HG02678 (cell line): Measurements from ENCODE around the gene VAV2.
"Not testable (repeated sequence)": the region's sequence is repeated elsewhere in the genome, so short reads cannot be mapped to it uniquely, and the experiment has no call there.

Experiments used
- ATAC-seq: cut with Tn5 transposase; IDR thresholded peaks from one replicate; pipeline ENCODE4 v1.9.1; 2021; ENCODE audit warnings: mild to moderate bottlenecking, moderate library complexity; ENCODE audit not compliant: unreplicated experiment

VAV2 gene

DNA sequence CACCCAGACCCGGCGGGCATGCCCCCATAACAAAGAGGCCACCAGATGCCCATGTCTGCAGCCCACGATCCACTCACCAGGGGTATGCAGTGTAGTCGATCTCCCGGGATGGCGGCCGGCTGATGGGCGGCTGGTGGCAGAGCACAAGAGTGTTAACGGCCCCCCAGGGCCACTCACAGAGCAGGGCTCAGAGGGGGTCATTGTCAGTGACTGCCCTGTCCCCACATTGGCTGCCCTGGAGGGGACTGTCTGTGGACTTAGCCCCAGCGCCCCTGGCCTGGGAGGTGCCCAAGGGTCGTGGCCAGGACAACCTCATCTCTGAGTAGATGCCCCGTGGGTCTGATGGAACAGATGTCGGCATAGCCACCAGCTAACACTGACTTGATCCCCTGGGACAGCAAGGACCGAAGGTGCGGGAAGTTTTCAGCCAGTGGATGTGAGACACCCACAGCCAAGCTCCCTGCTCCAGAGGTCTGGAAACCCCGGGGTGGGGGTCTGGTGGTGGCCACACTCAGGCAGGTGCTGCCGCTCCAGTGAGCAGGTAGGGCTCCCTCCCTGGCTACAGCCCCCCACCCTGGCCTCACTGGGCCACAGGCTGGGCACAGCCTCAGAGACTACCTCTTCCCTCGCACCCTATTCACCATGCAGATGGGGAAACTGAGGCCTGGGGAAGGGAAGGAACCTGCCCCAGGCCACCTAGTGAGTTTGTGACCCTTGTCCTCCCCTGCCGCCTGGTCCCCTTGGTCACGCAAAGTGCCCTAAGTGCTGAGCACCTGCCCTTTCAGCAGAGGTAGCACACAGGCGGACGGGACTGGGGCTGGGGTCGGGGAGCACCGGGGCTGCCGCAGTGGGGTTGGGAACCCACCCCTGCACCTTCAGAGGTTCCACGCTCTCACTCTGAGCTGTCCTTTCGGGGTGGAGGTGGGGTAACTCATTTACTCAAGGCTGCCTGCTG, 215.9 kb downstream of the VAV2 start:
- no peak for ATAC-seq

DNA sequence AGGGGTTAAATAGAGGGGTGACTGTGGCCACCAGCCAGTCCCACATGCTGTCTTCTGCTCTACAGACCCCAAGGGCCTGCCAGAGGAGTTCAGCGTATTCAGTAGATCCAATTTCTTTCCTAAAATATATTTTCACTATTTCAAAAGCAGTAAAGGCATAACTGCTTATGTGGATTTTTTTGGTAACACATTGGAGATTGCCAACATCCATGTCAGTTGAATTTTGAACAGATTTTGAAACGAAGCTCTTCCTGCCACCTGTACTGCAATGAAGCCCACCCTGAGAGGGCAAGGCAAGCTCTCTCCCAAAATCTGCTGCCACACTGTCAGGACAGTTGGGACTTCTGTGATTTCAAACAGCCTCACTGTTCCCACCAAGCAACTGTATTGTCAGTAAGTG, 216.8 kb downstream of the VAV2 start:
- ATAC-seq = no peak

DNA sequence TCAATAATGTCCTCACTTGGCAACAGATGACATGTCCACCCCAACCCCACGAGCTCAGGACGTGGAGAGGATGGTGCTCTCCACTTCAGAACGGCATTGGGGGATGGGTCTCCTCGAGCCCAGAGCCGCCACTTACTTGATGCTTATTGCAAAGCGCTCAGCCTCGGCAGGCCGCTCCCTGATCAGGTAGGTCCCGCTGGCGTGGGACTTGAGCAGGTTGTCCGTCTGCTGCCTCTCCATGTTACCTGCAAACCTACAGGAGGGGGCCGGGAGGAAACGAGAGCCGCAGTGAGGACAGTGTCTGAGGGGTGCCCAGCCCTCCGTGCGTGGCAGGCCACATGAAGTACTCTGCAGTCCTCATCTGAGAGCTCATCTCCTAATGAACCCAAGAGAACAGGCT, 217.3 kb downstream of the VAV2 start:
- ATAC-seq = no peak

DNA sequence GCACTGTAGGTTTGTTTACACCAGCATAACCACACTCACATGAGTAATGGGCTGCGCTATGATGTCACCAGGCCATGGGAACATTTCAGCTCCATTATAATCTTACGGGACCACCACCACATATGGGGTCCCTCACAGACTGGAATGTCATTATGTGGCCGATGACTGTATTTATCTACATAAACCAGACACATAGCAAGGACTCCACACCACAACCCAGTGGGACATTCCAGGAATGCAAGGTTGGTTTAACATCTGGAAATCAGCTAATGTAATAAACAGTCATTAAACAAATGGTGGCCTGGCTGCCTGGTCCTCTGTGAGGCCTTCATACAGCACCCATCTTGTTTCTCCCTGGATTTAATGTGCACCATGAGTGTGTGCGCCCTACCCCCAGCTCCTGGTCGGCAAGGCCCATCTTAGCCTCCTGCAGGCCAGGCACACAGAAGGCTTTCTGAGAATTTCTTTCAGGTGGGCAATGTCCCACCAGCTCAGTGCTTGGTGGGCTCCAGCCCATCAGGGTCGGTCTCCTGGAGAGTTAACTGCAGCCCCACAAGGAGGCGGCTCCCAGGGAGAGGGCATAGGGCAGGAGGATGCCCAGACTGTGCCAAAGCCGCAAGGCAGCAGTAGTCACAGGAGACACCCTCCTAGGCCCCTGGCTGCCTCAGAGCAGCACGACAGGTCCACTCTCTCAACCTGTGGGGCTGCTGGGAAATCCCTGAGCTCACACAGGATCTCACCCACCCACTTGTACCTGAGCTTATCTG, 218.1 kb downstream of the VAV2 start:
- ATAC-seq = no peak

DNA sequence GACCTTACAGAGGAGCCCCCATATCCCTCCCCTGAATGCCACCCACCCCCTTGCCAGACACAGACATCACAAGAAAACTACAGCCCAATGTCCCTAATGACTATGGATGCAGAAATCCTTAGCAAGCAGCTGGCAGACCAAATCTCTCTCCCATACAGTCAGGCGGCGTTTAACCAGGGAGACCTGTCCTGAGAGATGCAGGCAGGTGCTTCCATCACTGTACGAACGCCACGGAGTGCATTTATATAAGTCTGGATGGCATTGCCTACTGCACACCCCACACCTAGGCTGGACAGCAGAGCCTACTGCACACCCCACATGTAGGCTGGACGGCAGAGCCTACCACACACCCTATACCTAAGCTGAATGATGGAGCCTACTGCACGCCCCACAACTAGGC, 219.5 kb downstream of the VAV2 start:
- no peak for ATAC-seq

DNA sequence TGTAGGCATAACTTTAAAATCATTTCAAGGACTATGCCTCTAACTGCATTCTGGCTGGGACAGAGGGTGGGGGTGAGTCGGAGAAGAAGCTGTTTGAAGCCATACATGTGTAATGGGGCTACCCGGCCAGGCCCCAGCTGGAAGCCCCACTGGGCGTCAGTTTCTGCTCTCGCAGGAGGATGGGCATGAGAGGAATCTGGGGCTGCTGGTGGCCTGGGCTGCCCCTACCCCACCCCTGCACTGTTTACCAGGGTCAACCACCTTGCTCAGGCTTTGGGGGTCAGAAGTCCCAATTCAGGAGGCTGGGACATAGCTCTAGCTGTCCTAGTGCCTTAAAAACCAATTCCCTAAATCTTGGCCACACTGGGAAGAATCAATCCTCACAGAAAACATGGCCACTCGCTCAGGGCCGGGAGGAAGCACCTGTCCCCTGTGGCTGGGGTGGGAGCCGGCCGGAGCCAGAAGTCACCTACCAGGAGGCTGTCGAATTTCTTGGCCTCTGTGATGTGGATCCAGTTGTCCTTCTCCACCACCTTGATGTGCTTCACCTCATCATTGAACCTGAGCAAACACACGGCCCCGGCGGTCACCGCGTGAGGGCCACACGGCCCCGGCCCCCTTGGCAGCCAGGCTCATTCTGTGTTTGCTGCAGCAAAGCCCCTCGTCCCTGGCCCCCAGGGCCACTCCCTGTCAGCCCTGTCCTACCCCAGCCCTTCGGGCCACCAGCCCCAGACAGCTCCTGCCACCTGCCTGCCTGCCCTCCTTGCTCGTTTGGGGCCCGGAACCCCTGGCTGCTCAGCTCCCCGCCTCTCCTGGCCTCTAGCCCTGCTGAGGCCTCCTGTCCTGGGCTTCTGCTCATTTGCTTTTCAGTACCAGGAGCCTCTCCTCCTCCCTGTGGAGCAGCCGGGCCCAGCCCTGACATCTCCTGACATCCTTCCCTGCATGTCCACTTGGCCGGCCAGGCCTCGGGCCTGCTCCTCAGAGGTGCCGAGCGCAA, 220.3 kb downstream of the VAV2 start:
- ATAC-seq = no peak

DNA sequence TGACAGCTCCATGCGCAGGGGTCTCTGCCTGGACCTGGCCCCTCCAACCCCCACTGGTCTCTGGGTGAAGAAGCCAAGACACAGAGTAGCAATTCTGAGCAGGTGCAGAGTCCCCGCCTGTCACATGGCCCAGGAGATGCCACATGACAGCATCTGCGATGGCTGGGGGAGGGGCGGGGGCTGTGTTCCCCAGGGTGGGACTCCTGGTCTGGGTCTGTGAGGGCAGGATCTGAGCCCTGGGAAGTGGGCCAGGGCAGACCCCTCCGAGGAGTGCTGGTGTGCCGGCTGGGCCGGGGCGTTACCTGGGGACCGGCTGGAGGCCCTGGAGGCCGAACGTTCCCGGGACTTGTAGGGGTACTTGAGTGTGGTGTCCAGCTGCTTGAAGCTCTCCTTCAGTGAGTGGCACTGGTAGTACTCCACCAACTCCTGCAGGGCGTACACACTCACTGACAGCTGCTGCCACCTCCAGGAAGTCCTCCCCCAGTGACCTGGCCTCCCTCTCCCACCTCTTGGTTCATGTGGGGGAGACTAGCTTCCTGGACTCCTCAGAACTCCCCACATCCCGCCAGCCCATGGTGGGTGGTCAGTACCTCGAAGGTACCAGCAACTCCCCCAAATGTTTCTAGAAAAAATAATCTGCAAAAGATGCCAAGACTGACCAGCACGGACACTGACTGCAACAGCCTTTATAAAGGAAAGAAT, 221.9 kb downstream of the VAV2 start:
- no peak for ATAC-seq

DNA sequence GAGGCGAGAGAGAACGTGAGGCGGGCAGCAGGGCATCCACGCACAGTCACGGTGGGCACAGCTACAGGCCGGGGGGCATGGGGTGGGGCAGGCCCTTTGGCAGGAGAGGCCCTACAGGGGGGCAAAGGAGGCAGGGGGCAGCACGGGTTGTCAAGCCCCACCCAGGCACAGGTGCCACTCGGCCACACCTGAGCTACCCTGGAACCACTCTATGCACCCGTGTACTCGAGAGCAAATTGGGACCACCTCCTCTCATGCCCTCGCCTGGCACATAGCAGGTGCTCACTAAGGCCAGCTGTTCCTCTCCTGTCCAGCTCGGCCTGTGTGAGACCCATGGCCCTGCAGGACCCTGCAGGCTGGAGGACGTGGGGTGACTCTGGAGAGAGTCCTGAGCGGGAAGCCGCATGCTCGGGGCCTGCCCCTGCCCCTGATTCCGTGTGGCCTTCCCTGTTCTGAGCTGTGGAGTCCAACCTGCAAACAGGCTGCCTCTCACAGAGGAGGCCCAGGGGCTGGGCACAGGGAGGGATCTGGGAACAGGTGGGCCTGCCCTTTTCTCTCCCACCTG, 222.5 kb downstream of the VAV2 start:
- no peak for ATAC-seq

DNA sequence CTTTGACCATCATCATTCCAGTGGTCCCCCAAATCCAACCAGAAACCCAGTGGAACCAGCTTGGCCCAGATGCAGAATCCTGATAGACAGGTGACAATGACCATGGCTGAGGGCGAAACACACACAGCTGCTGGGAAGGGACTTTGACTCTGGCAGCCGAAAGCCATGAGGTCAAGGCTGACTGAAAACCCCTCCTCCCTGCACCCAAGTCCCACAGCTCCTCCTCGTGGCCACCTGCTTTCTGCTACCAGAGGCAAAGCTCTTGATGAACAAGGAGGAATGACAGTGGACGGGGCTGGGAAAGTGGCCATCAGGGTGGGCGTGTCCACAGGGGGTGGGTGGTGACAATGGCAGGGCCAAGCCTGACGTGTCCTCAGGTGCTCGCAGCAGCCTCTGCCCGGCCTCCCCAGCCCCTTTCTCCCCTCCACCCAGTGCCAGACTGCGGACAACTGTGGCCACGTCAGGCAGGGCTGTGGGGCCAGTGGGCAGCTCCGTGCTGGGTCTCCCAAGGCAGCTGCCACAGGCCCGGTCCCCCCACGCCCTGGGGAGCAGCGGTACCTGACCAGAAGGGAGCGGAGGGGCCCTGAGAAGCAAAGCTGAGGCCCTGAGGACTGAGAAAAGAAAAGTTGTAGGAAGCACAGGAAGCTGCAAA, 223.1 kb downstream of the VAV2 start:
- ATAC-seq = no peak

DNA sequence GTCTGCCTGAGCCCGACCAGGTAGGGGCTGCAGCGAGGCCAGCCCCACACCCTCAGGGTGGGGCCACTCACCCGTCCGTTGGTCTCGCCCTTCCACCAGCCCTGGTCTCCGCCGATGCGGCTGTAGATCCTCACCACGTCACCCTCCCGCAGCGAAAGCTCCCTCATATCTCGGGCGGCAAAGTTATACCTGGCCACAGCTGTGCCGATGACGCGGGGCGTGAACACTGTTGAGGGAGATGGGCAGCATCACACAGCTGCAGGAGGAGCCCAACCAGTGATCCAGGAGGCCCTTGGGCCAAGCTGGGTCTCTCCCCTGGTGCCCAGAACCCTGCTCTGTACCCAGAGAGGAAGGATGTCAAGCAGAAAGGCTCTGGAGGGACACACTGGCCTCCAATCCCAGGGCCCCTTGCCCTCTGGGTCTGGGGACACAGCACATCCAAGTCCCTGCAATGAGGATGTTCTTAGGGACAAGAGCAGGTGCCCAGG, 223.7 kb downstream of the VAV2 start:
- ATAC-seq = no peak

DNA sequence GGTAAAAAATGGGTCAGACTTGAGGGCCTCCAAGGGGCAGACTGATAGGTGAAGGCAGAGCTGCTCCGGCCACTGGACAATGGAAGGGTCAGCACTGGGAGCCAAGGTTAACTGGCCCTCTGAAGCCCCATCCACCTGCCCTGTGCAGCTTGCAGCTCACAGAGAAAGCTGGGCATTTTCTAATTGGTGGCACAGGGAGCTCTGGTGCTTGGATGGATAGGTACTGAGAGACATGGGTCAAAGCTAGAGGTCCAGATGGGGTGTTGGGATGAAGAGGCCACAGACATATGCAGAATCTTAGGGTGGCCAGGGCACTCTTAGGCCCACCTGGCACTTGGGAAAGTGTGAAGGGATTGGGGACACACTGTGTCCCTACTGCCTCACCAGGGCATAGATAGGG, 224.5 kb downstream of the VAV2 start:
- no peak for ATAC-seq

DNA sequence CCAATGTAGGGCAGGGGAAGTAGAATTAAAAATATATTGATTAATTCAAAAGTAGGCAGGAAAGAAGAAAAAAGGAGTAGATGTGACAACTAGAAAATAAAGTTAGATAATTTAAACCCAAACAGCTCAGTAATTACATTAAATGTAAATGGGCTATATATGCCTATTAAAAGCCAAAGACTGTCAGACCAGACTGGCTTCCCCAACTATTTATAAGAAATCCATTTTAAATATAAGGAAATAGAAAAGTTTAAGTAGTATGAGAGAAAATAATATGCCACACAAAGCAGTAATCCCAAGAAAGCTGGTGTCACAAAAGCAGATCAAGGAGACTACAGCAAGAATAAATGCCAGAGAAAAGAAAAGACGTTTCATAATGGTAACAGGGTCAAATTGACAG, 225.1 kb downstream of the VAV2 start:
- ATAC-seq = no peak

DNA sequence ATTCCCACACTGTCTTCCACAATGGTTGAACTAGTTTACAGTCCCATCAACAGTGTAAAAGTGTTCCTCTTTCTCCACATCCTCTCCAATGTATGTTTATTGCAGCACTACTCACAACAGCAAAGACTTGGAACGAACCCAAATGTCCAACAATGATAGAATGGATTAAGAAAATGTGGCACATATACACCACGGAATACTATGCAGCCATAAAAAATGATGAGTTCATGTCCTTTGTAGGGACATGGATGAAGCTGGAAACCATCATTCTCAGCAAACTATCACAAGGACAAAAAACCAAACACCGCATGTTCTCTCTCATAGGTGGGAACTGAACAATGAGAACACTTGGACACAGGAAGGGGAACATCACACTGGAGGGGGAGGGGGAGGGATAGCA, 225.9 kb downstream of the VAV2 start:
- ATAC-seq = not testable (repeated sequence)

DNA sequence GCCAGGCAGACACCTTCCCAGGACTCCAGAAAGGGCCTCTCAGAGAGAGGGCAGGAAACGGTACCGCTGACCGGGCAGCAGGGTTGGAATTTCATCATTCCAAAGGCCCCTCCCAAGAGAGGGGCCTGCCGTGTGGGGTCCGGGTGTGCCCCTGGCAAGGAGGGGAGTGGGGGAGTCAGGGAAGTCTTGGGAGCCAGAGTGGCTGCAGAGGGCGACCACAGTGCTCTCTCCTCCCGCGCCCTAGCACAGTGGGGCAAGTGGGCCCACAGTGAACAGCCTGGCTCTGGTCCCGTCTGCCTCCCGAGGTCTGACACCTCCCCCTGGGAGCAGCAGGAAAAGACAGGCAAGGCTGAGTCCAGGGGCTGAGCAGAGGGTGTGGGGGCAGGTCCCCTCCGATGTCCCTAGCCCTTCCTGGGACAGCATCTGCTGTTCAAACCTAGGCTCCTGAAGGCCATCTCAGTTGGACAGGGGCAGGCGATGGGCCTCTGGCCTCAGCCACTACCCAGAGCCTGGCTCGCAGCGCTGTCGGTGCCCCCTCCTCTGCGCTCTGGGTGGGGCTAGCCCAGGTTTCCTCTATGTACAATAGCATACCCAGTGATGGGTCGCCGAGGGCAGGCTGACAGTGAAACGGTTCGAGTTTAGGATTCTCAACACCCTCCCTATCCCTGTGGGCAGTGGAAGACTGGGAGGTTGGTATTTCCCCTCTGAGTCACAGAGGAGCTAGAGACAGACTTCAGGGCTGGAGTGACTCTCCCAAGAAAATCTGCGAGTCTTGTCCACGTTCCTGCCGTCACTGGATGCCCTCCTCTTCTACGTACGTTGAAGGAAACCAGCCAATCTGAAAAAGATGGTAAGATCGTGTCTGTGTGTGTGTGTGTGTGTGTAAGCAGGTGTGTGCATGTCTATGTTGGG, 228.6 kb downstream of the VAV2 start:
- no peak for ATAC-seq

DNA sequence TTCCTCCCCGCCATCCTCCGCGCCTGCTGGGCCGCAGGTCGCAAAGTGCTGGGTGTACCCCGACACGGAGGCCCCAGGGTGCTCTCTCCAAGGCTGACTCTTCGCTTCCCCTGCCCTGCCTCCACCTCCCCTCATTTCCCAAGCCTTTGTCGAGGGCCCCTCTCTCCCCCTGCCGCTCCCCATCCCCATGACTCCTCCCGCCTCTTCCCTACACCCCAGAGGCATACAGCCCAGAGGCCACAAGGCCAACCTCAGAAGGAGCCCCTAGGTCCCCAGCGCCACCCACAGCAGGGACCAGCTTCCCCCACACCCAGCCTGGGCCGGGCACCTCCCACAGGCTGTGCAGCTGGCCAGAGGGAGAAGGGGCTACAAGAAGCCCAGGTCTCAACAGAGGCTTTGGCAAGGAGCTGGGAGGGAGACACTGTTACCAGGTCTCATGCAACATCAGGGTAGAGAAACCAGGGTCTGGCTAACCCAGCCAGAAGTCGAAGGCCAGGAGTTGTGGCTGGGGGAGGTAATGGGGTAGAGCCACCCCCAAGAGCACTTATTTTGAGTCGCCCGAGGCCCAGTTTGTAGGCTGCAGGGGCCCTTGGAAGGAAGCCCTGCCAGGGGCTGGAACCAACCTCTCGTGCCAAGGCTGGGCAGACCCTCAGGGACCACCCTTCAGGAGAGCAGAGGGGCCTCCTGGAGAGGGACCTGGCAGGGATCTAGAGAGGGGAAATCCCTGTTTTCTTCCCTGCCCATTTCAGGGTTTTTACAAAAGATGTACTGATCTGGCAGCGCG, 229.4 kb downstream of the VAV2 start:
- no peak for ATAC-seq

DNA sequence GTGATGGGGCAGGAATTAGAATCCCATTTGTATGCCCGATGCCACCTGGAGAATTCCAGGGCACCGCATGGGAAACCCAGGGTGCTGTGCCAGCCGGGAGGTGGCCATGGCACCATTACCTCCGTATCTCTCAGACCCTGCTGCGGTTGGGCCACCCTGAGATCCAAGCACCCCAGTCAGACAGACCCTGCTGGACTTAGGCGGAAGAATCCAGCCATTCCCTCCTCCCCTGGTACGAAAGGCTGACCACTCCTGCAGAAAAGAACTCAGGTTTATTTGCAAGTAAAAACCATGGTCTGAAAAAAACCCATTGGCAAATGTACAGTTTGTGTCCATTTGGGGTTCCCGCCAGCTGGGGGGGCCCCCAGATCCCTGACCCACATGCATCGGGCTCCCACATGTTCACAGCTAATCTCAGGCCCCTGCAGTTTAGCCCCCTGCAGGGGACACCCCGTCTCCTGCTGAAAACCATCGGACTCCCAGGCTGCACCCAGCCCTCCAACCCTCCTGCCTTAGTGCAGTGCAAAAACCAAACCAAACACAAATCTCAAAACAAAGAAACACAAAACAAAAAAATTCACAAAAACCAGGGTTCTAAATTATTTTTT, 230.4 kb downstream of the VAV2 start:
- no peak for ATAC-seq

DNA sequence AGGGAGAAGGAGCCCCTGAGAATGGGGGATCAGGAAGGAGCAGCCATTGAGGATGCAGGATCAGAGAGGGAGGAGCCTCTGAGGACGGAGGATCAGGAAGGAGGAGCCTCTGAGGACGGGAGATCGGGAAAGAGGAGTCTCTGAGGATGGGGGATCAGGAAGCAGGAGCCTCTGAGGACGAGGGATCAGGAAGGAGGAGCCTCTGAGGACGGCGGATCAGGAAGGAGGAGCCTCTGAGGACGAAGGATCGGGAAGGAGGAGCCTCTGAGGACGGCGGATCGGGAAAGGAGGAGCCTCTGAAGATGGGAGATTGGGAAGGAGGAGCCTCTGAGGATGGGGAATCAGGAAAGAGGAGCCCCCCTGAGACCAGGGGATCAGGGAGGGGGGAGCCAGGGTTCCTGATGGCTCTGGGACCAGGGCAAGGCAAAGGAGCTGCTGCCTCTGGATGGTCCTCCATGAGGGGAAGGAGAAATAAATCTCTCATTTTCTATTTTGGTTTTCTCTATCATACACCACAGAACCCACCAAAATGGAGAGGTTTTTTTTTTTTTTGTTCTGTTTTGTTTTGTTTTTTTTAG, 231.3 kb downstream of the VAV2 start:
- ATAC-seq = no peak
